EL (cell line): Measurements from ENCODE around the gene SEZ6L2.
"Not testable (repeated sequence)": the region's sequence is repeated elsewhere in the genome, so short reads cannot be mapped to it uniquely, and the experiment has no call there.

Source experiments
- DNase-seq: peaks from one replicate; pipeline ENCODE4 v3.0.0-alpha.2; 2016

Gene SEZ6L2

GRCh38 chr16:29899516-29900101 lies at the start of gene SEZ6L2:
TSS of gene SEZ6L2 (minus strand) at chr16:29899550. CDS start at chr16:29899019, 531 bp downstream.
- DNase-seq: peak; percentile 95

GRCh38 chr16:29947897-29948296 lies 48.5 kb upstream of the SEZ6L2 start:
- no peak for DNase-seq

- DNase-seq: peak; percentile 98
Measured at GRCh38 chr16:29943846-29944799, 44.8 kb upstream of the SEZ6L2 start.

- no peak for DNase-seq
Measured at GRCh38 chr16:29940656-29941055, 41.3 kb upstream of the SEZ6L2 start.

GRCh38 chr16:29931750-29932149 lies 32.4 kb upstream of the SEZ6L2 start:
- DNase-seq: not testable (repeated sequence)

GRCh38 chr16:29927070-29927905 lies 27.9 kb upstream of the SEZ6L2 start:
- no peak for DNase-seq

- DNase-seq: peak; percentile 49
Measured at GRCh38 chr16:29926711-29927052, 27.3 kb upstream of the SEZ6L2 start.

GRCh38 chr16:29925781-29926710 lies 26.7 kb upstream of the SEZ6L2 start, which contains the start of gene KCTD13:
TSS of gene KCTD13 (minus strand) at chr16:29926226. CDS start at chr16:29926033, 193 bp downstream.
- DNase-seq: peak; percentile 84

GRCh38 chr16:29925105-29925756 lies 25.9 kb upstream of the SEZ6L2 start:
- peak; percentile 12 for DNase-seq

GRCh38 chr16:29922986-29923501 lies 23.7 kb upstream of the SEZ6L2 start:
- DNase-seq: no peak

- DNase-seq: no peak
Measured at GRCh38 chr16:29922326-29922725, 23.0 kb upstream of the SEZ6L2 start.

- no peak for DNase-seq
Measured at GRCh38 chr16:29921034-29921385, 21.7 kb upstream of the SEZ6L2 start.

GRCh38 chr16:29920288-29921033 lies 21.1 kb upstream of the SEZ6L2 start:
- no peak for DNase-seq

GRCh38 chr16:29916979-29917378 lies 17.6 kb upstream of the SEZ6L2 start:
- no peak for DNase-seq

- peak; percentile 55 for DNase-seq
Measured at GRCh38 chr16:29915590-29916247, 16.4 kb upstream of the SEZ6L2 start.

GRCh38 chr16:29913514-29913913 lies 14.2 kb upstream of the SEZ6L2 start:
- DNase-seq: no peak

GRCh38 chr16:29912087-29912486 lies 12.7 kb upstream of the SEZ6L2 start:
- DNase-seq: no peak

- DNase-seq: no peak
Measured at GRCh38 chr16:29911676-29912010, 12.3 kb upstream of the SEZ6L2 start.

GRCh38 chr16:29910819-29911675 lies 11.7 kb upstream of the SEZ6L2 start:
- no peak for DNase-seq
